ENCODE results near the gene PTPRM.

- no peak for TF ChIP-seq POLR2AphosphoS5 (IDR thresholded peaks at IDR 0.05; ENCODE audit: low read depth, low read length)
- no peak for TF ChIP-seq POLR2A (IDR thresholded peaks at IDR 0.05; ENCODE audit: borderline replicate concordance, extremely low read depth, insufficient read depth, insufficient read length)
- TF ChIP-seq, protein P1, sequence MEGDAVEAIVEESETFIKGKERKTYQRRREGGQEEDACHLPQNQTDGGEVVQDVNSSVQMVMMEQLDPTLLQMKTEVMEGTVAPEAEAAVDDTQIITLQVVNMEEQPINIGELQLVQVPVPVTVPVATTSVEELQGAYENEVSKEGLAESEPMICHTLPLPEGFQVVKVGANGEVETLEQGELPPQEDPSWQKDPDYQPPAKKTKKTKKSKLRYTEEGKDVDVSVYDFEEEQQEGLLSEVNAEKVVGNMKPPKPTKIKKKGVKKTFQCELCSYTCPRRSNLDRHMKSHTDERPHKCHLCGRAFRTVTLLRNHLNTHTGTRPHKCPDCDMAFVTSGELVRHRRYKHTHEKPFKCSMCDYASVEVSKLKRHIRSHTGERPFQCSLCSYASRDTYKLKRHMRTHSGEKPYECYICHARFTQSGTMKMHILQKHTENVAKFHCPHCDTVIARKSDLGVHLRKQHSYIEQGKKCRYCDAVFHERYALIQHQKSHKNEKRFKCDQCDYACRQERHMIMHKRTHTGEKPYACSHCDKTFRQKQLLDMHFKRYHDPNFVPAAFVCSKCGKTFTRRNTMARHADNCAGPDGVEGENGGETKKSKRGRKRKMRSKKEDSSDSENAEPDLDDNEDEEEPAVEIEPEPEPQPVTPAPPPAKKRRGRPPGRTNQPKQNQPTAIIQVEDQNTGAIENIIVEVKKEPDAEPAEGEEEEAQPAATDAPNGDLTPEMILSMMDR (IDR thresholded peaks at IDR 0.05 in 2 of 3, conservative IDR thresholded peaks at IDR 0.05 in 1 of 3; ENCODE audit: borderline replicate concordance in 1 of 3, insufficient read depth in 1 of 3, low read depth in 2 of 3, low read length in 2 of 3): peak; percentile 31 to 61 (median 53); a peak in 5 of 6 replicates
These were observed 413.0 kb downstream of the PTPRM start for GRCh38 chr18:7980136-7980535.

All from HCT116 (cell line).